Neutrophil (primary cell): Measurements from ENCODE around the gene GRWD1.
A peak's percentile ranks its signal among the peaks of the same experiment; 100 is the strongest.

Experiments used
- H3K27ac ChIP-seq: fragments of 200-600 bp; sonication (generic); 2 replicates; pipeline ENCODE4 v1.5.1; 2016; ENCODE audit warnings: mild to moderate bottlenecking, moderate library complexity
- H3K27me3 ChIP-seq: fragments of 200-600 bp; sonication (generic); 2 replicates; pipeline ENCODE4 v1.6.0; 2016; ENCODE audit warnings: mild to moderate bottlenecking
- H3K36me3 ChIP-seq: fragments of 200-600 bp; sonication (generic); 2 replicates; pipeline ENCODE4 v1.5.1; 2017
- H3K4me1 ChIP-seq, 2 experiments: fragments of 200-600 bp in 1 of 2; sonication (generic) in 1 of 2; 1 replicate in 1 of 2; 2 replicates in 1 of 2; pipeline versions ENCODE4 v1.5.1 to v1.6.1; 2013 to 2016; ENCODE audit warnings: low read depth in 1 of 2, low read length in 1 of 2, mild to moderate bottlenecking in 1 of 2, moderate library complexity in 1 of 2; ENCODE audit not compliant: control insufficient read depth in 1 of 2, insufficient read depth in 1 of 2
- H3K4me3 ChIP-seq, 2 experiments: fragments of 200-600 bp in 1 of 2; sonication (generic) in 1 of 2; 1 replicate in 1 of 2; 2 replicates in 1 of 2; pipeline ENCODE4 v1.5.1; 2013 to 2016; ENCODE audit warnings: low read depth in 1 of 2, low read length in 1 of 2, mild to moderate bottlenecking in 1 of 2, moderate library complexity in 1 of 2
- H3K9me3 ChIP-seq: fragments of 200-600 bp; sonication (generic); 2 replicates; pipeline ENCODE4 v1.5.1; 2016
- TF ChIP-seq, protein P1 (sequence below): fragments of 200-600 bp; sonication (generic); IDR thresholded peaks from 2 replicates; pipeline ENCODE4 v1.5.1; 2016; ENCODE audit warnings: antibody characterized with exemption

Gene GRWD1

DNA sequence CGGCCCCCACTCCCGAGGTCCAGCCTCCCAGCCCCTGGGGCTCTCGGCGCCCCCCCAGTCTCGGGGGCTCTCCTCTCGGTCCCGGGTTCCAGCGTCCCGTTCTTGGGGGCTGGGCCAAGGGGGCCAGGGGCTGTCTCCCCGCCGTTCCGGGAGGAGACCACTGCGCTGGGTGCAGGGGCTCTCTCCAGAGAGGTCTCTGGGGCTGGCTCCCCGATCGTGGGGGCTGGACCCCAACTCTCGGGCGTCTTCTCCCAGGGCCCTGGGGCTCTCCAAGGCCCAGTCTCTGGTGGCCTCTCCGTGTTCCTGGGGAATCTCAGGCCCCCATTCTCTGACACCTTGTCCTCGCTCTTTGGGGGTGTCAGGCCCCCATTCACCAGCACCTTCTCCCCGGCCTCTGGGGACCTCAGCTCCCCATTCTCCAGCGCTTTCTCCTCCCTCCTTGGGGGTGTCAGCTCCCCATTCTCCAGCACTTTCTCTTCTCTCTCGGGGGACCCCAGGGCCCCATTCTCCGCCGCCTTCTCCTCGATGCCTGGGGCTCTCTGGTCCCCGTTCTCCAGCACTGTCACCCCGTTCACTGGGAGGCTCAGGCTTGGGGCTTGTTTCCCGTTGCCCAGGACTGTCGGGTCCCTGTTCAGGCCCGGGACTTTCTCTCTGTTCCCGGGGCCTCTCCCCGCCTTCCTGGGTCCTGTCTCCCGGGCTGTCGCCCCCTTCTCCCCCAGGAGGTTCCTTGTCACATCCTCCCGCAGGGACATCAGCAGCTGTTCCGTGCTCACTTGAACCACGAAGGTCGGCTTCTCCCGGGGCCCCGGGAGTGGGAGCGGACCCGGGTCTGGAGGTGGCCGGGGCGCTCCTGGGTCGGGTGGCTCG is 52.2 kb downstream of the GRWD1 start:
- TF ChIP-seq, protein P1, sequence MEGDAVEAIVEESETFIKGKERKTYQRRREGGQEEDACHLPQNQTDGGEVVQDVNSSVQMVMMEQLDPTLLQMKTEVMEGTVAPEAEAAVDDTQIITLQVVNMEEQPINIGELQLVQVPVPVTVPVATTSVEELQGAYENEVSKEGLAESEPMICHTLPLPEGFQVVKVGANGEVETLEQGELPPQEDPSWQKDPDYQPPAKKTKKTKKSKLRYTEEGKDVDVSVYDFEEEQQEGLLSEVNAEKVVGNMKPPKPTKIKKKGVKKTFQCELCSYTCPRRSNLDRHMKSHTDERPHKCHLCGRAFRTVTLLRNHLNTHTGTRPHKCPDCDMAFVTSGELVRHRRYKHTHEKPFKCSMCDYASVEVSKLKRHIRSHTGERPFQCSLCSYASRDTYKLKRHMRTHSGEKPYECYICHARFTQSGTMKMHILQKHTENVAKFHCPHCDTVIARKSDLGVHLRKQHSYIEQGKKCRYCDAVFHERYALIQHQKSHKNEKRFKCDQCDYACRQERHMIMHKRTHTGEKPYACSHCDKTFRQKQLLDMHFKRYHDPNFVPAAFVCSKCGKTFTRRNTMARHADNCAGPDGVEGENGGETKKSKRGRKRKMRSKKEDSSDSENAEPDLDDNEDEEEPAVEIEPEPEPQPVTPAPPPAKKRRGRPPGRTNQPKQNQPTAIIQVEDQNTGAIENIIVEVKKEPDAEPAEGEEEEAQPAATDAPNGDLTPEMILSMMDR: no peak

DNA sequence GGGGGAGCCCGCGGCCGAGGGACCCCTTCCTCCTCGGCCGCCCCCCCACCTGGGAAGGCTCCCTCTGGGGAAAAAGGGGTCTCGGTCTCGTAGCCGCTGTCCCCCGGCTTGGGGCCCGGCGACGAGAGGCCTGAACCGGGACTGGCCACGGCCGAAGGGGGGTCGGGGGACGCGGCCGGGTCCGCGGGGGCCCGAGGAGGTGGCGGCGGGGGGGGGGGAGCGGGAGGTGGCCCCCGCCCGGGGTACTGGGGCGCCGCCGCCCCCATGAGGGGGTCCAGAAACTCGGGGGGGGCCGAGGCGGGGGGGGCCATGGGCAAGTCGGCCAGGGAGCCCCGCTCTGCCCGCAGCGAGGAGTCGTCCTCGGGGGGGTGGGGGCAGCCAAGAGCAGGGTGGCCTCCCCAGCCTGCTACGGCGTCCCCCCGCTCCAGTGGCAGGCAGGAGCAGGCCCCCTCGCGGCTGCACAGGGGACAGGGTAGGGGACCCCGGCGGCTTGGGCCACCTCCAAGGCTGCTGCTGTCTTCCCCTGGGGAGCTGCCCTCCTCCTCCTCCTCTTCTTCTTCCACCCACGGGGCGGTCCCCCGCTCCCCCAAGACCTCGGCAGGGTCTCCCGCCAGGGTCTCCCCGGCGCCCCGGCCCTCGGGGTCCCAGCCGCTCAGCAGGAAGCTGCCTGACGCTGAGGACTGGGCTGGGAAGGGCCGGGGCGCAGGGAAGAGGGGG is 53.0 kb downstream of the GRWD1 start:
- Histone ChIP-seq H3K27ac (no peak overlapping the region), H3K36me3 (no peaks in the 10 kb centered on the region), H3K4me1 (peaks cover 27 to 30% of the 10 kb centered on the region in 2 experiments), H3K4me3 (no peak overlapping the region), H3K9me3 (no peaks in the 10 kb centered on the region), H3K27me3 (peaks cover 74% of the 10 kb centered on the region)
- TF ChIP-seq, protein P1: no peak

More for the DNA sequence above, 52.2 kb downstream of the GRWD1 start:
- H3K36me3 ChIP-seq: no peaks in the 10 kb centered on the region
- peaks cover 81% of the 10 kb centered on the region for H3K27me3 ChIP-seq
- no peak overlapping the region for H3K4me3 ChIP-seq
- peaks cover 3% of the 10 kb centered on the region for H3K9me3 ChIP-seq
- no peak overlapping the region for H3K27ac ChIP-seq
- H3K4me1 ChIP-seq: peaks cover 23 to 36% of the 10 kb centered on the region in 2 experiments

DNA sequence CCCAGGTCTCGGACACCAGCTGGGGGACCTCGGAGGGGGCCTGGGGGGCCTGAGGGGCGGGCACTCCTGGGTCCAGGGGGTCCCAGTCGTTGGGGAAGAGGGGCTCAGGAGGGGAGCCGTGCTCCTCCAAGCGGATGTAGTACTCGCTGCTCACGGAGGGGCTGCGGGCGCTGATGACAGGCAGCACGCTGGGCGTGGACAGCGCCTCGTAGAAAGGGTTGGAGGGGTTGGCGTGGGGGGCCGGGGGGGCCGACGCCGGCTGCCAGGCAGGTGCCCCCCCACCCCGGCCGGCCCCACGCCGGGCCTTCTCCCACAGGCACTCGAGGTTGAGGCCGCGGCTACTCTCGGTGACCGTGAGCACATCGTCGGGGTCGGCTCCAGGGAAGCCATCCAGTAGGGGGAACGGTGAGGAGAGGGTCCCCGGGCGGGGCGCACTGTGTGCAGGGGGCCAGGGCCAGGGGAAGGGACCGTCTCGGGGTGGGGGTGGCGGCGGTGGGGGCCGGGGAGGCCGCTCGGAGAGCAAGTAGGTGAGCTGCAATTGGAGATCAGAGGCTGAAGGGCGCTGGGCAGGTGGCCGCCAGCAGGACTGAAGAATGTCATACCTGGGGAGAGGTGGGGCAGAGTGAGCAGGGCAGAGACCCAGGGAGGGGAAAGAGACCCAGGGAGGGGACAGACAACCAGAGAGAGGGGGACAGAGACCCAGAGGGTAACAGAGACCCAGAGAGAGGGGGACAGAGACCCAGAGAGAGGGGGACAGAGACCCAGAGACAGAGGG is 53.7 kb downstream of the GRWD1 start:
- TF ChIP-seq, protein P1: no peak
- peaks cover 67% of the 10 kb centered on the region for H3K27me3 ChIP-seq
- peaks cover 22 to 26% of the 10 kb centered on the region in 2 experiments for H3K4me1 ChIP-seq
- H3K4me3 ChIP-seq: no peak overlapping the region
- no peaks in the 10 kb centered on the region for H3K36me3 ChIP-seq
- no peaks in the 10 kb centered on the region for H3K9me3 ChIP-seq
- H3K27ac ChIP-seq: no peak overlapping the region

DNA sequence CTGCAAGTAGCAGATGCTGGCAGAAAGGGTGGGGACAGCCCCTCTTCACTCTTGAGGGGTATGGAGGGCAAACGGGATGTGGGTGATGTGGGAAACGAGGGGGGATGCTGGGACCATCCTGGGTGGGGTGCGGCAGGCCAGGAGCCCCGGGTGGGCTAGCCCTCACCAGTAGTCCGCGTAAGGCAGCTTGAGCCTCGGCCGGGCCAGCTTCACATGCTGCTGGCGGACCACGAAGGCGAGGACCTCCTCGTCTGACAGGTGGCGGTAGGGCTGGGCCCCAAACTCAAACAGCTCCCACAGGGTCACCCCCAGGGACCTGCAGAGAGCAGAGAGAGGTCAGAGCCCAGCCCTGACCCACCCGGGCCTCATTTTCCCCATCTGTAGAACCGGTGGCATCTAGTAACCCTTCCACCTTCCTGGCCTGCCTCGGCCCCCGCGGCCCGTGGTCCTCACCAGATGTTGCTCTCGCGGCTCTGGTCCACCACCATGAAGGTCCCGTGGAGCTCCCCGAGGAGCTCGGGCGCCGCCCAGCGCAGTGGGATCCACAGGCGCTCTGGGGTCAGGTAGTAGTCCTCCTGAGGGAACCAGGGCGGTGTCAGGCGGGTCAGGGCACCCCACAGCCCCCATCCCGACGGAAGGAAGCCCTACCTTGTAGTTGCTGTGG is 55.2 kb downstream of the GRWD1 start:
- peaks cover 52% of the 10 kb centered on the region for H3K27me3 ChIP-seq

More for the DNA sequence above, 55.2 kb downstream of the GRWD1 start:
- peak overlapping the region; percentile 10 to 54 for H3K4me3 ChIP-seq
- H3K27ac ChIP-seq: peak overlapping the region; percentile 36
- H3K36me3 ChIP-seq: no peaks in the 10 kb centered on the region
- H3K9me3 ChIP-seq: no peaks in the 10 kb centered on the region
- peaks cover 14 to 17% of the 10 kb centered on the region in 2 experiments for H3K4me1 ChIP-seq
- TF ChIP-seq, protein P1: no peak
